Stomach (tissue), 9 donors: ENCODE results near the gene ATP8A1. TPM values are rescaled to one million over a fixed set of nuclear protein-coding genes. Genes with fewer than 3 reads are reported as not detected.
"Not testable (repeated sequence)": the region's sequence is repeated elsewhere in the genome, so short reads cannot be mapped to it uniquely, and the experiment has no call there.

ENCODE experiments used
- DNase-seq, 2 donors: peaks; one replicate each; pipeline versions ENCODE4 v3.0.0 to v3.0.0-alpha.2; 2013 to 2019
- H3K27ac ChIP-seq, 5 donors: fragments of 200-600 bp in 4 of 5; sonication (generic) in 4 of 5; one replicate each; pipeline ENCODE4 v1.5.1; 2013 to 2019; ENCODE audit warnings: mild to moderate bottlenecking in 1 of 5, moderate library complexity in 1 of 5
- H3K27me3 ChIP-seq, 3 donors: fragments of 200-600 bp; sonication (generic); one replicate each; pipeline ENCODE4 v1.5.1; 2017 to 2019; ENCODE audit warnings: mixed run types in 1 of 3
- H3K36me3 ChIP-seq, 4 donors: fragments of 200-600 bp; sonication (generic); 1 replicate in 3 of 4; 2 replicates in 1 of 4; pipeline ENCODE4 v1.5.1; 2016 to 2019
- H3K4me1 ChIP-seq, 4 donors: fragments of 200-600 bp; sonication (generic); one replicate each; pipeline ENCODE4 v1.5.1; 2016 to 2019
- H3K4me3 ChIP-seq, 4 donors: fragments of 200-600 bp; sonication (generic) in 3 of 4; one replicate each; pipeline ENCODE4 v1.5.1; 2016 to 2019; ENCODE audit warnings: mild to moderate bottlenecking in 1 of 4
- H3K9me3 ChIP-seq, 4 donors: fragments of 200-600 bp; sonication (generic); one replicate each; pipeline ENCODE4 v1.5.1; 2016 to 2019
- EP300 ChIP-seq: sonication (generic); formaldehyde crosslinking; IDR thresholded peaks from one replicate; pipeline ENCODE4 v1.6.1; 2017; ENCODE audit warnings: antibody characterized with exemption
- POLR2A ChIP-seq, 4 donors: fragments of 450-650 bp; IDR thresholded peaks; one replicate each; pipeline ENCODE4 v1.6.1; 2016; ENCODE audit warnings: antibody characterized with exemption in 4 of 4, control low read depth in 2 of 4, mild to moderate bottlenecking in 1 of 4, moderate library complexity in 1 of 4
- POLR2AphosphoS5 ChIP-seq, 3 donors: sonication (generic); formaldehyde crosslinking; IDR thresholded peaks; one replicate each; pipeline ENCODE4 v1.6.1; 2016; ENCODE audit warnings: antibody characterized with exemption in 3 of 3
- WGBS, 5 donors: extraction: QIAGEN DNeasy Blood & Tissue Kit in 3 of 5; methylation state at CpG; one replicate each; pipeline versions ENCODE4 v1.1.5 to v1.1.7; 2013 to 2018; 5-methylcytosine and 5-hydroxymethylcytosine counted together
- intact Hi-C: fragments of 100-400 bp; cut with DNase I; formaldehyde crosslinking; loops from one replicate; pipeline ENCODE4 v1.15.1; 2023; ENCODE audit warnings: low total_unique reads
- polyA plus RNA-seq, 3 donors: library from polyadenylated mRNA; stranded (reverse); fragments of 200-250 nt; gene quantifications; one replicate each; pipeline ENCODE4 v1.2.3, GENCODE V29; 2013
- total RNA-seq, 5 donors: library from RNA; depleted of rRNA; stranded (reverse); fragments of >200 nt; gene quantifications; one replicate each; pipeline versions ENCODE4 v1.1.0 to v1.2.3, GENCODE V29; 2014 to 2016
- TF ChIP-seq, protein P1 (sequence below), 7 experiments: fragments of 450-650 bp in 4 of 7; fragments of 200-600 bp in 3 of 7; sonication (generic) in 3 of 7; IDR thresholded peaks; one replicate each; pipeline ENCODE4 v1.5.1; 2016 to 2019; ENCODE audit warnings: antibody characterized with exemption in 7 of 7, control low read depth in 2 of 7, mild to moderate bottlenecking in 1 of 7
- donor health status: healthy with polysubstance abuse.
- donor health status: Bipolar disorder and iron deficiency.
- donor health status: healthy.

The ATP8A1 gene
- total and polyA plus RNA-seq, 8 donors, result 2.6 to 104 (median 33.2) TPM

DNA sequence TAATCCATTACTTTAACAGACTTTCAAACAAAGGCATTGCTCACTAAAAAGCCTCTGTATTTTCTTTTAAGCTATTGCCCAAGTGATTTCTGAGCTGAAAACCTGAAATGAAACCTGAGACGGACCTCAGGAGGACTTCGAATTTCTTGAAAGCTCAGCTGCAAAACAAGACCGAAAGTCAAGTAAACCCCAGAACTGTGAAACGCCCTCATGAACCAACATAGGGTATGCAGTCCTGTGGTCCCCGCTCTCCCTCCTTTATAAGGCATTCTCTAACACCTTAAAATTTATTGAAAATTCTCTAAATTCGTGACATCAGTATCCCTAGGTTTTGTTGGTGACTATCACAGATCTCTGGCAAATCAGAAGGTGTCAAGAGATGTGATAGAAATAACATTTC lies 167.8 kb downstream of the ATP8A1 start:
- no peaks in the 10 kb centered on the region for H3K9me3 ChIP-seq
- no peaks in the 10 kb centered on the region for H3K27me3 ChIP-seq
- no peak for TF ChIP-seq EP300
- TF ChIP-seq POLR2A (IDR thresholded peaks at IDR 0.05), result no peak
- no peak for TF ChIP-seq POLR2AphosphoS5 (IDR thresholded peaks at IDR 0.05)
- TF ChIP-seq, protein P1, sequence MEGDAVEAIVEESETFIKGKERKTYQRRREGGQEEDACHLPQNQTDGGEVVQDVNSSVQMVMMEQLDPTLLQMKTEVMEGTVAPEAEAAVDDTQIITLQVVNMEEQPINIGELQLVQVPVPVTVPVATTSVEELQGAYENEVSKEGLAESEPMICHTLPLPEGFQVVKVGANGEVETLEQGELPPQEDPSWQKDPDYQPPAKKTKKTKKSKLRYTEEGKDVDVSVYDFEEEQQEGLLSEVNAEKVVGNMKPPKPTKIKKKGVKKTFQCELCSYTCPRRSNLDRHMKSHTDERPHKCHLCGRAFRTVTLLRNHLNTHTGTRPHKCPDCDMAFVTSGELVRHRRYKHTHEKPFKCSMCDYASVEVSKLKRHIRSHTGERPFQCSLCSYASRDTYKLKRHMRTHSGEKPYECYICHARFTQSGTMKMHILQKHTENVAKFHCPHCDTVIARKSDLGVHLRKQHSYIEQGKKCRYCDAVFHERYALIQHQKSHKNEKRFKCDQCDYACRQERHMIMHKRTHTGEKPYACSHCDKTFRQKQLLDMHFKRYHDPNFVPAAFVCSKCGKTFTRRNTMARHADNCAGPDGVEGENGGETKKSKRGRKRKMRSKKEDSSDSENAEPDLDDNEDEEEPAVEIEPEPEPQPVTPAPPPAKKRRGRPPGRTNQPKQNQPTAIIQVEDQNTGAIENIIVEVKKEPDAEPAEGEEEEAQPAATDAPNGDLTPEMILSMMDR (IDR thresholded peaks at IDR 0.05), result no peak
- intact Hi-C loops, result no loop called here
- peak in 1 of 2 donors; percentile 19 for DNase-seq
- H3K4me3 ChIP-seq, result no peak overlapping the region
- WGBS, 5 donors, result 74 to 82% (median 79%) methylated on average over 6 of the region's 6 CpGs
- H3K27ac ChIP-seq, result no peak overlapping the region
- no peaks in the 10 kb centered on the region for H3K4me1 ChIP-seq
- no peaks in the 10 kb centered on the region for H3K36me3 ChIP-seq

DNA sequence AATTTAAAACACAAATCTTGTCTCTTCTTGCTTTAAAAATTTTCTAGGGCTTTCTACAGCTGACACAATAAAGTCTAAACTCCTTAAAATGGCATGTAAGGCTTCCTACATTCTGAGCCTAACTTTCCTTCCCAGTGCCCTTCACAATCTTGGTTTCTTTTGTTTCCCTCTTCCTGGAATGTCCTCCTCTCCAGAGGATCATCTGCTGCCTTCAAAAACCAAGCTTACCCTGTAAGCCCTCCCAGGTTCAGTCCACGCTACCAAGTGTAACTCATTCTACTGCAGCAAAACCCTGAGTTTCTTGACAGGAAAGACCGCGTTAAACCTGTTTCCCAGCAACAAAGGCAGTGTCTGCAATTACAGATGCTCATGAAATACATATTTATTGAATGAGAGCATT lies 168.4 kb downstream of the ATP8A1 start:
- WGBS, 5 donors, result 84 to 97% (median 92%) methylated on average over 3 of the region's 3 CpGs
- Histone ChIP-seq H3K4me1 (no peaks in the 10 kb centered on the region), H3K9me3 (no peaks in the 10 kb centered on the region), H3K36me3 (no peaks in the 10 kb centered on the region), H3K27ac (no peak overlapping the region), H3K27me3 (no peaks in the 10 kb centered on the region), H3K4me3 (no peak overlapping the region)
- TF ChIP-seq POLR2AphosphoS5 (IDR thresholded peaks at IDR 0.05) (no peak), EP300 (no peak), POLR2A (IDR thresholded peaks at IDR 0.05) (no peak)
- TF ChIP-seq, protein P1 (IDR thresholded peaks at IDR 0.05), result no peak
- DNase-seq, result peak in 1 of 2 donors; percentile 34
- intact Hi-C loops, result no loop called here

DNA sequence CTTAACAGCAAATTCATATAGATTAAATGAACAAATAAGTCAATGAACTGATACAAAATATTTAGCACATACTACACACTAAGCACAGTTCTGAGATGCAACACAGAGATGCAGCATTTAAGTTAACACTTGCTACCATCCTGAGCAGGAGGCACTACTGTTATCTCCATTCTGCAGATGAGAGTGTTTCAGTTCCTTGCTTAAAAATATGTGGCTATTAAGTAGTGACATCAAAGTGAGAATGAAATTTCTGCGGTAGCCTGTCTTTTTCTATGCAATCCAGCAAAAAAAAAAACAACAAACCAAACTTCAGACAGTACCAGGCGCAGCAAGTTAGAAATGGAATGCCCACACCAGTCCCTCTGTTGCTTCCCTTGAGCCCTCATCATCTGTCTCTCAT lies 168.8 kb downstream of the ATP8A1 start:
- H3K4me3 ChIP-seq, result no peak overlapping the region
- H3K4me1 ChIP-seq, result no peaks in the 10 kb centered on the region
- WGBS, 5 donors, result 83 to 99% (median 94%) methylated on average over 2 of the region's 2 CpGs
- no peaks in the 10 kb centered on the region for H3K9me3 ChIP-seq
- no peaks in the 10 kb centered on the region for H3K36me3 ChIP-seq
- TF ChIP-seq EP300, result no peak
- no peak for TF ChIP-seq POLR2A (IDR thresholded peaks at IDR 0.05)
- TF ChIP-seq, protein P1 (IDR thresholded peaks at IDR 0.05), result no peak
- no peak for TF ChIP-seq POLR2AphosphoS5 (IDR thresholded peaks at IDR 0.05)
- H3K27ac ChIP-seq, result no peak overlapping the region
- intact Hi-C loops, result no loop called here
- no peak for DNase-seq
- no peaks in the 10 kb centered on the region for H3K27me3 ChIP-seq

DNA sequence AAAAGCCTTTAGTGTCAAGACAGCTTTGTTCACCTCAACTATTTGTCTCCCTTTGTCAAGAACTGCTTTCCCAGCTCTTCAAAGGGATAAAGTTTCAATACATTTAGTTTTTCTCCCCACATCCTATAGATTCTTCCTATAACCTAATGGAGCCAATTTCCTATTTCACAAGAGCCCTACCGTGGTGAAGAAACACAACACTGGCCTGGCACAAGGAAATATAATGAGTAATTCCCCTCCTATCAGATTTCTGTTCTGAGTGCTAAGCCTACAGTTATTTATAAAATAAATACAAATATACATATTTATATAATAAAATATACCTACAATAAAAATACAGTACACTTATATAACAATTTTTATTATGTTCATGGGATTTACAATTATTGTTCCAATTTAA lies 169.7 kb downstream of the ATP8A1 start:
- Histone ChIP-seq H3K9me3 (no peaks in the 10 kb centered on the region), H3K27ac (no peak overlapping the region), H3K27me3 (no peaks in the 10 kb centered on the region), H3K36me3 (no peaks in the 10 kb centered on the region), H3K4me1 (no peaks in the 10 kb centered on the region), H3K4me3 (no peak overlapping the region)
- no peak for DNase-seq
- 41 to 70% (median 50%) methylated on average over 1 of the region's 1 CpG for WGBS, 5 donors
- intact Hi-C loops, result no loop called here
- TF ChIP-seq POLR2A (IDR thresholded peaks at IDR 0.05) (no peak), POLR2AphosphoS5 (IDR thresholded peaks at IDR 0.05) (no peak), EP300 (no peak)
- TF ChIP-seq, protein P1 (IDR thresholded peaks at IDR 0.05), result no peak

DNA sequence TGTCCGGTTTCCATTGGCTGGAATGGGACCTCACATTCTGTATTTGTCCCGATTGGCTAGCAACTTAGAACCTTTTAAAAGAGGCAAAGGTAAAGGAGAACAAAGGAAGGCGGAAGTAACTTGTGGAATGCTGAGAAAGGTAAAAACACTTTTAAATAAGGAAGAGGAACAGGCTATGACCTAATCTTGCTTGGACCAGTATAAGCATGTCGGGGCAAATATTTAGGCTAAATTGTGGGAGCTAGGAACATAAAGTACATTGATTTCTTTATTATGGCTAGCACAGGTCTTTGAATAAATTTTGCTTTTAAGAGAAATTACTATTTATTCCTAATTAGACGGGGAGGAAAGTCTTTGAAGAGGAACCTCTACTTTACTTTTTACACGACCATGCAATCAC lies 170.7 kb downstream of the ATP8A1 start:
- H3K36me3 ChIP-seq, H3K27ac ChIP-seq, DNase-seq, H3K27me3 ChIP-seq, H3K9me3 ChIP-seq, H3K4me1 ChIP-seq, intact Hi-C loops, H3K4me3 ChIP-seq: not testable (repeated sequence)
- WGBS, 5 donors, result 94 to 97% (median 97%) methylated on average over 6 of the region's 6 CpGs
